LNCaP clone FGC (cell line): ENCODE data around the gene PRDX6.

Experiments
- DNase-seq: peaks from one replicate; pipeline ENCODE4 v3.0.0-alpha.2; 2011; ENCODE audit warnings: low read depth
- H3K4me3 ChIP-seq: 2 replicates; pipeline ENCODE4 v1.5.1; 2011; ENCODE audit warnings: mild to moderate bottlenecking, low read depth, low read length, control low read depth
- TF ChIP-seq, protein P1 (sequence below): IDR thresholded peaks from 2 replicates; pipeline ENCODE4 v1.5.1; 2012; ENCODE audit warnings: mild to moderate bottlenecking; ENCODE audit not compliant: control insufficient read depth, insufficient read depth; ENCODE audit errors: extremely low read depth

PRDX6 gene

DNA sequence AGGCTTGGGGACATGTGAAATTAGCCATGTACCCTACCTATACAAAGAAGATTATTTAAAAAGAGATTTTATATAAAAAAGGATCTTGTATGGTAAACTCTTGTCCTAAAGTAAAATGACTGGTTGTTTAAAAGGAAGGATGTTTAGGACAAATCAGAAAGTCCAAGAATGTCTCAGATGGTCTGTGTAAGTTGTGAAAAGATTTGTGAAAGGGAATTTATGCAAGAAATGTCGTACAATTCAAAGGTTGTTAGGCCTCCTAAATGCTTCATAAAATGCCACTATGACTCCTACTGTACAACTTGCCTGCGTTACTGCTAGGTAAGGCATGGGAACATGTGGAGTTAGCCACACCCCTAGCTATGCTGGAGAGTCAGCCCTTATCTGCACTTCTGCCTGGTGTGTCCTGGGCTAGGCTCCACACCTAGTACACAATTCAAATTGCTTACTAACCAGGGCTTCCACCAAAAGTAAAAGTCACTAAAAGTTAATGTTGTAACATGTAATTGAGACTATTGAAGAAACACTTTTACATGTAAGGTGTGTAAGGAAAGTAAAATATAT is 19.7 kb downstream of the PRDX6 start:
- no peak for DNase-seq
- no peak overlapping the region for H3K4me3 ChIP-seq
- TF ChIP-seq, protein P1, sequence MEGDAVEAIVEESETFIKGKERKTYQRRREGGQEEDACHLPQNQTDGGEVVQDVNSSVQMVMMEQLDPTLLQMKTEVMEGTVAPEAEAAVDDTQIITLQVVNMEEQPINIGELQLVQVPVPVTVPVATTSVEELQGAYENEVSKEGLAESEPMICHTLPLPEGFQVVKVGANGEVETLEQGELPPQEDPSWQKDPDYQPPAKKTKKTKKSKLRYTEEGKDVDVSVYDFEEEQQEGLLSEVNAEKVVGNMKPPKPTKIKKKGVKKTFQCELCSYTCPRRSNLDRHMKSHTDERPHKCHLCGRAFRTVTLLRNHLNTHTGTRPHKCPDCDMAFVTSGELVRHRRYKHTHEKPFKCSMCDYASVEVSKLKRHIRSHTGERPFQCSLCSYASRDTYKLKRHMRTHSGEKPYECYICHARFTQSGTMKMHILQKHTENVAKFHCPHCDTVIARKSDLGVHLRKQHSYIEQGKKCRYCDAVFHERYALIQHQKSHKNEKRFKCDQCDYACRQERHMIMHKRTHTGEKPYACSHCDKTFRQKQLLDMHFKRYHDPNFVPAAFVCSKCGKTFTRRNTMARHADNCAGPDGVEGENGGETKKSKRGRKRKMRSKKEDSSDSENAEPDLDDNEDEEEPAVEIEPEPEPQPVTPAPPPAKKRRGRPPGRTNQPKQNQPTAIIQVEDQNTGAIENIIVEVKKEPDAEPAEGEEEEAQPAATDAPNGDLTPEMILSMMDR = no peak

DNA sequence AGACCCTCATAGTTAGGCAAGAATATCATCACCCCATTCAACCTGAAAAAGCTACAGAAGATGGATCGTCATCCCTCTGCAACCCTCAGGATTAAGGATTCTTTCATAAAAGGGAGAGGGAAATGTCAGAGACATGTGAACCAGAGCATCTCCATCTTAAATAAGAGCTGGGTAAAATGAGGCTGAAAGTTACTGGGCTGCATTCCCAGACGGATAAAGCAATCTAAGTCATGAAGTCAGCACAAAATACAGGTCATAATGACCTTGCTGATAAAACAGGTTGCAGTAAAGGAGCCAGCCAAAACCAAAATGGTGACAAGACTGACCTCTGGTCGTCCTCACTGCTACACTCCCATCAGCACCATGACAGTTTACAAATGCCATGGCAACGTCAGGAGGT is 22.6 kb downstream of the PRDX6 start:
- DNase-seq = no peak
- no peak overlapping the region for H3K4me3 ChIP-seq
- TF ChIP-seq, protein P1 = no peak

DNA sequence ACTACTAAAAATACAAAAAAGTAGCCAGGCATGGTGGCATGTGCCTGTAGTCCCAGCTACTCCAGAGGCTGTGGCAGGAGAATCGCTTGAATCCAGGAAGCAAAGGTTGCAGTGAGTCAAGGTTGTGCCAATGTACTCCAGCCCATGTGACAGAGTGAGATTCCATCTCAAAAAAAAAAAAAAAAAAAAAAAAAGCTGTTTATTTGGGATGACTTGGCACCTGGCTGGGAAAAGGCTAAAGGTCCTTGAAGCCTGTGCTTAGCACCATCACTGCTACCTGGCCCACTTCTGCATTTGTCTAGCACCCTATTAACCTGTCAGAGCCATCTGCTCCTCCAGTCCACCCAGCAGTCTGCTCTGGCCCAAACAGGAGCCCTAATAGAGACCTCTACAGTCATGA is 25.0 kb downstream of the PRDX6 start:
- TF ChIP-seq, protein P1 = no peak
- DNase-seq = no peak
- H3K4me3 ChIP-seq = no peak overlapping the region

DNA sequence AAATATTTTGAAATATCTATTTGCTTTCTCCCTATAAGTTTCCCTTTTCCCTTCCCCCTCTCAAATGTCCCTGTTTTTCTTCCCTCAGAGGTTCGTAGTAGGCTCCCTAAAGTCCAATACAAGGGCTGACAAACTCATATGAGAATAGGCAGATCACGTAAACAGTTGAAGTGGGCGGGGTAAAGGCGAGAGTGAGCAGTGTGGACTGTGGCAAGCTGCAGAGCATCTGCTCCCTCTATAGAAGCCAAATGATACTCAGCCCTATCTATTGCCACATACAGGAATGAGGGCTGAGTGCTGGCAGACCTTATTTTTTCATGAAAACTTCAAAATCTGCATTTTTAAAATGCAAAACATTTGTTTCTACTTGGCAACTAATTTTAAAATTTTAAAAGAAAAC is 26.3 kb downstream of the PRDX6 start:
- TF ChIP-seq, protein P1 = no peak
- DNase-seq = no peak
- H3K4me3 ChIP-seq = no peak overlapping the region

DNA sequence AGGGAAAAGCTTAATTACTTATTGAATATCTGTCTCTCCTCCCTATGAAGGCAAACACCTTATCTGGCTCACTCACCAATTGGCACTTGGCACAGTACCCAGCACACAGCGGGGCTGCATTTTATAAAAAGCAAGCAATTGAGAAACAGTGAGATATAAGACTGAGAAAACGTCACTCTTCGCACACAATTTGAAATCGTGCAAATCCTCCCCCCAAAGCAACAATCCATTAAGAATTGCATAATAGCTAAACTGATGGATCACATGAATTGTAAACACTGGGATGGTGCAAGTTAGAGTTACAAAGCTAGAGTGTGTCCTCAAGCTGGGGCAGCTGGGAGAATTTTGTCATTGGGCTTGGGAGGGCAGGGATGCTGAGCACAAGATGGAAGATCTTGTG is 27.1 kb downstream of the PRDX6 start:
- H3K4me3 ChIP-seq = no peak overlapping the region
- no peak for DNase-seq
- TF ChIP-seq, protein P1 = no peak

DNA sequence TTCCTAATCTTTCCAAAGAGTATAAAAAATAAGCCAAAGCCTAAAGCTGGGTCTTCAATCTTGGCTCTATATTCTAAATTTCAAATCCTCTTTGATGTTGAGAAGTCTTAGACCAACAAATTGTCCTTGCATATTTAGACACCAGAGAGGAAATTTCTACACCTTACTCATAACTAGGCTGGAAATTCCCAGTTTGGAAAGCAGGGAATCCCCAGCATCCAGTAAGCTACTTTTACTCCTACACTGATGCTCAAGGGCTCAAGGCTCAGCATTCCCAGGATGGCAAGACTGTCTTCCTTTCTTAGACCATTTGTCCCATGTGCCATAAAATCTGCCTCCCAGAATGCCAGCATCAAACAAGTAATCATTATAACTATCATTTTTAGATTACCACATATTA is 28.3 kb downstream of the PRDX6 start:
- DNase-seq = no peak
- H3K4me3 ChIP-seq = no peak overlapping the region
- TF ChIP-seq, protein P1 = no peak

DNA sequence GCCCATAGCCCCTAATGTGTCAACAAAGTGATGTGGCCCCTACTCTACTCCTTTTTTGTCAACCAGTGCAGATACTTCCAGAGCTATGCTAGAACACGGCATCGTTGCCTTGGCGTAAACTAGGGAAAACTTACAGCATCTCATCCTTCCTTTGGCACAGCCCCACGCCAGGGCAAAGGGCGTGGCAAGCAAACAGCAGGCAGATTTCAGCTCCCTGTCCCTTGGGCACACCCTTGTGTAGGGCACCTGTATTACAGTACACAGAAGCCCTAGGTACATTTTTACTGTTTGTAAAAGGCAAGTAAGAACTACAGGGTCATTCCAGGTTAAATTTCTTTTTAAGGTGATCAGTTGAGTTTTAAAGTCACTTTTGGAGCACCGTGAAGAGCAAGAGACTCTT is 29.3 kb downstream of the PRDX6 start:
- TF ChIP-seq, protein P1 = peak; percentile 75
- DNase-seq = peak; percentile 40
- no peak overlapping the region for H3K4me3 ChIP-seq
